CD4-positive, alpha-beta T cell treated with Interleukin-4 for 4 hours (primary cell): Measurements from ENCODE around the gene SCN3A.

Experiments used
- DNase-seq: peaks from one replicate; pipeline ENCODE4 v3.0.0-alpha.2; 2020

Gene SCN3A

GRCh38 chr2:165203689-165204559 lies at the start of gene SCN3A:
Gene SCN3A (minus strand): TSS chr2:165204050. CDS start chr2:165176394, 27,656 bp downstream.
- no peak for DNase-seq

GRCh38 chr2:165253178-165253577 lies 49.3 kb upstream of the SCN3A start:
- no peak for DNase-seq

- DNase-seq: no peak
Observed at GRCh38 chr2:165251366-165251765, 47.5 kb upstream of the SCN3A start.

DNA sequence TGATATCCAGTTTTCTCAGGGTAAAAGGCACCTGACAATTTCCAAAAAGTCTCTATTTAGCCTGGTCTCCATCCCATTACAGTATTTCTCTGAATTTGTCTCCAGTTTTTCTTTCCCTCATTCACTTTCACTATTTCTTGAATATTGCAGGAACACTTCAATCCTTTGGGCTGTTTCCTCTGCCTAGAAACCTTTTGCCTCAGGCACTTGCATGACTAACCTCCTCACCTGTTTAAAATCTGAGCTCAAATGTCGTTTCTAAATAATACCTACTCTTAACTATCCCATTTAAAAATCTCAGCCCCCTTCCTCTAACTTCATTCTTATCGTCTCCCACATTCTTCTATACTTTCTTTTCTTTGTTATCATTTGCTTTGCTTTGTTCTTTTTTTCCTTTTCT lies 44.4 kb upstream of the SCN3A start:
- DNase-seq: no peak

DNA sequence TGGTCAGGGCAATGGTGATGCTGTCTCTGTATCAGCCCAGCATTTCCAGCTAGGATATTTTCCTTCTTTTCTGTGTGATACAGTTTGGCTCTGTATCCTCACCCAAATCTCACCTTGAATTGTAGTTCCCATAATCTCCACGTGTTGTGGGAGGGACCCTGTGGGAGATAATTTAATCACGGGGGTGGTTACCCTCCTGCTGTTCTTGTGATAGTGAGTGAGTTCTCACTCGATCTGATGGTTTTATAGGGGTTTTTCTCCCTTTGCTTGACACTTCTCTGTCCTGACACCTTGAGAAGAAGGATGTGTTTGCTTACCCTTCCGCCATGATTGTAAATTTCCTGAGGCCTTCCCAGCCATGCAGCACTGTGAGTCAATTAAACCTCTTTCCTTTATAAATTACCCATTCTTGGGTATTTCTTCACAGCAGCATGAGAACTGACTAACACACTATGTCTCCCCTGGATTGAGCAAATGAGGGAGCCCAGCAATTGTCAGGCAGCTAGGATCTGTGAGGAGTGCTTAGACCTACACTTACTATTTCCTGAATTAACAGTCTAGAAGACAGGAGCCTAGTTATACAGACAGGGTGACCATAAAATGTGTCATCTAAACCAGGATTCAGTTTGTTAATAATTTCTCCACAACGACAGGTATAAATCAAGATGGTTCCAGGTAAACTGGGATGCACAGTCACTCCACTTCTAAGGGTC lies 41.4 kb upstream of the SCN3A start:
- DNase-seq: no peak

DNA sequence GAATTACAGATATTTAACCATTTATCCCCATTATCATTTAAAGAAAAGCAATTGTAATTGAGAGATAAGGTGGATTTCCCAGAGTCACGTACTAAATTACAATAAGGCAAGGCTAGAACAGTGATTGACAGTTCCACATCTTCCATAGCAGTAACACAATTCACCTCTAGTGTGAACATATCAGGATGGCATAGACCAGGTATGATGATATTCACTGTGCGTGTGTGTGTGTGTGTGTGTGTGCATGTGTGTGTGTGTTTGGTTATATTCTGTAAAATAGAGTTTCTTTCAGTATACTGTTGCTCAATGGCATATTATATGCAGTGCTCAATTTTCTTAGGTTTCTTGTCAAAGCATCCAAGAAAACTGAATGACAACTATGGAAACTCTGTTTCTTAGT lies 37.1 kb upstream of the SCN3A start:
- DNase-seq: no peak

- DNase-seq: no peak
Observed at GRCh38 chr2:165239856-165240515, 36.1 kb upstream of the SCN3A start.

DNA sequence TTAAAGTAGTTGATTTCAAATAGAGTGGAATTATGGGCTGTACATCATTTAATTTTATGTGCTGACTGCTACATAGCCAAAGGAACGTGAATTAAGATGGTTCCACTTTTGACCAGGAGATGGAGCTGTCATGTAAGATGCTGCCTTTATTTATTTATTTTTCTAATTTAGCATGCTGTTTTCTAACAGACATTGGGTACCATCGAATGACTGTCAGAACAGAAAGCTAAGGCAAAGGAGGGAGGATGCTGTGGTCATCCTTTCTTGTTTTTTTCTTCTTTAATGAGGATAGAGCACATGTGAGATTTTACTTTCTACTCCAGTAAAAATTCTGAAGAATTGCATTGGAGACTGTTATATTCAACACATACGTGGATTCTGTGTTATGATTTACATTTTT lies 35.4 kb upstream of the SCN3A start, which contains the start of gene SCN2A:
Gene SCN2A (plus strand): TSS at position 185 of the 400 bp plus-strand sequence. CDS start 56,410 bp downstream, outside the sequence.
- no peak for DNase-seq

DNA sequence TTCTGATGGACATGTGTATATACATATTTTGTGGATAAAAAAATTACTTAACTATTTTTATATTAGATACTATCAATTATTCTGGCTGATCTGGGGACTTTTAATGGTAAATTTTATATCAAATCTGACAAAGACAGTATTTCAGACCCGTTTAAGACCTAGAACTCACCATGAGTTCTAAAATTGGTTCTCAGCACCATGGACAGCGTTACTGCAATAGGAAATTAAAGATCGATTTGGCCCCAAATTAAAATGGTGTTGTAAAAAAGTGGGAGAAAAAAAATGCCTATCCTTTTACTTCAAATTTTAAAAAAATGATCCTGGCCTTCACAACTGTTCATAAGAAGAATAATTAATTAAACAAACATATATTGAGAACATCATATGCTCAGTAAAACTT lies 34.4 kb upstream of the SCN3A start:
- no peak for DNase-seq

DNA sequence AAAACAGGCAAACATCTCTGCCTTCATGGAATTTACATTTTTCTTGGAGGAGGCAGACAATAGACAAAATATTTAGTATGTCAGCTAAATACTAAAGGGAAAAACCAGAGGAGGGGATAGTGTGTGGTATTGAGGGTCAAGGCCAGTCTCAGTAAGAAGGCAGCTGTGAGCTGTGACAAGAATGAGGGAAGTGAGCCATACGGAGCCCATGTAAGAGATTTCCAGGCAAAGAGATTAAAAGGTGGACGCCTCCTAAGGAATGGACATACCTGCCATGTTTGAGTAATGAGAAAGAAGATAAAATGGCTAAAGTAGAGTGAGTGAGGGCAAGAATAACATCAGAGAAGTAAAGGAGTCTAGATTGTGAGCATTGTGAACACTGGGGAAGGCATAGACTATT lies 33.2 kb upstream of the SCN3A start:
- DNase-seq: no peak

GRCh38 chr2:165227571-165227970 lies 23.7 kb upstream of the SCN3A start:
- no peak for DNase-seq

- no peak for DNase-seq
Observed at GRCh38 chr2:165224941-165225340, 21.1 kb upstream of the SCN3A start.

DNA sequence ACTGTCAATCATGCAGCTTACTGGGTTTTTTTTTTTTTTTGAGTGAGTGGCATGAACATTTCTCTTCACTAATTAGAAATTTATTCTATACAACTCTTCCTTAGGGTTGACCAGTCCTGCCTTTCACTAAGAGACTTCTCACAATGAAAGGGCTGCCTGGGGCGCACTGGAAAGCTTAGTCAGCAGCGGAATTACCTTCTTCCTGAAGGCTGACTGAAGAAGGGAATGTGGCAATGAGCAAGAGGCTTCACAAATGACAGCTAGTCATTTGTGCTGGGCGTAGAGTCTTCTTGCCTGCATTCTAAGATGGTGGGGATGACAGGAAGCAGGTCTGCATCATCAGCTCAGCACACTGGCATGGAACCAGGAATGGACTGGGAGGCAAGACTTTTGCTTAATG lies 15.6 kb upstream of the SCN3A start:
- no peak for DNase-seq

DNA sequence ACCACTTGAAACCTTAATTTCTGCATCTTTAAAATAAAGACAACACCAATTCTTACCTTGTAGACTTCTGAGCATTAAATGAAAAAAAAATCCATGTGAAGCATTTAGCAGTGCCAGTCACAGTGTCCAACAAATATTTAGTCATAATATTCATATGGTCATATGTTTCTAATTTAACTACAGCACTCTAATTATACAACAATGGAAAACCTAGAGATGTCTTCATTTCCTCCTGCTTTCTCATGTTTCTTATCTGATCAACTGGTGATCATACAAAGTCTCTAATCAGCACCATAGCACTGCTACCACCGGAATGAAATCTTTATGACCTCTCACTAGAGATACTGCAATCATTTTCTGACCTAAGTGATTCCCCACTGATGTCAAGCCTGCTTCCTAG lies 10.2 kb upstream of the SCN3A start:
- no peak for DNase-seq

- DNase-seq: no peak
Observed at GRCh38 chr2:165208094-165208493, 4.2 kb upstream of the SCN3A start.

DNA sequence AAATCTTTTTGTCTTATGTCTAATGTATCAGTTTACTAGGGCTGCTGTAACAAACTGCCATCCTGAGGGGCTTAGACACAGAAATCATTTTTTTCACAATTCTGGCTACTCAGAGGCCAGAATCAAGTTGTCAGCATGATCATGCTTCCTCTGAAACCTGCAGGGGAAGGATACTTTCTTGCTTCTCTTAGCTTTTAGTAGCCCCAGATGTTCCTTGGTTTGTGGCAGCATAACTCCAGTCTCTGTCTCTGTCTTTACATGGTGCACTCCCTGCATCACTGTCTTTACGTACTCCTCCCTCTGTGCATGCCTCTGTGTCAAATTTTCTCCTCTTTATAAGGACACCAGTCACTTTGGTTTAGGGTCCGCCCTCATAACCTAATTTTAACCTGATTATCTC lies 2.0 kb upstream of the SCN3A start:
- DNase-seq: no peak

DNA sequence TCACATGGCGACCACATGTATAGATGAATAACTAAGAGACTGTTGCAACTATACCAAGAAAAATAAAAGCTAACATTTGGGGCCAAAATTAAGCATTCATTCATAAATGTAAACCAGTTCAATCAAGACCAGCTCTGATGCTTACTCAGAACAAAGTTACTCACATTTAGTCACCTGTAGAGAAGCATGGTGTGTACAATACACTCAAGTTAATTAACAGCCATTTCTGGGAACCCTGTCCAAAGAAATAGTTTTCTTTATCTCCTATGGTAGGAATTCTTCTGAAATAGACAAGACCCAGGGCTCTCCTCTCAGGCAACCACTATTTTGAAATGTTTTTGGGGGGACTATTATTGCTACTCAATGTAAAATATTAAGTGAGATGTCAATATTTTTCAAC lies 1.6 kb downstream of the SCN3A start:
- no peak for DNase-seq

DNA sequence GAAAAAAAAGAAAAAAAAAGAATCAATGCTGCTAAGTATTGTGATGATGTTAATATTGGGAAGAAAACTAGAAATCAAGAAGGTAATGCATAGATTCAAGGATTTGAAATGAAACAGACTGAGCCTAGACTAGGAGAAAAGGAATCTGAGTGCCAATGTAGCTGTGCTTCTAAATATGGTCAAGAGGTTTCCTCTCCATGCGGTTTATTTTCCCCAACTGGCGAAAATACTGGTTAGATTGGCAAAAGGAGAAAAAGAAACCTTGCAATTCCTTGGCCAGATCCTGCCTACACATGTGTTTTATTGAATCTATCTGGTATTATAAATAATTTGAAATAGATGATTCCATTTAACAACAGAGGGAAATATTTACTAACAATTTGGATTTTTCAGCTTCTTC lies 5.7 kb downstream of the SCN3A start:
- DNase-seq: no peak

GRCh38 chr2:165197346-165197745 lies 6.5 kb downstream of the SCN3A start:
- DNase-seq: no peak

GRCh38 chr2:165196411-165196810 lies 7.4 kb downstream of the SCN3A start:
- DNase-seq: no peak

- no peak for DNase-seq
Observed at GRCh38 chr2:165193178-165193777, 10.6 kb downstream of the SCN3A start.

DNA sequence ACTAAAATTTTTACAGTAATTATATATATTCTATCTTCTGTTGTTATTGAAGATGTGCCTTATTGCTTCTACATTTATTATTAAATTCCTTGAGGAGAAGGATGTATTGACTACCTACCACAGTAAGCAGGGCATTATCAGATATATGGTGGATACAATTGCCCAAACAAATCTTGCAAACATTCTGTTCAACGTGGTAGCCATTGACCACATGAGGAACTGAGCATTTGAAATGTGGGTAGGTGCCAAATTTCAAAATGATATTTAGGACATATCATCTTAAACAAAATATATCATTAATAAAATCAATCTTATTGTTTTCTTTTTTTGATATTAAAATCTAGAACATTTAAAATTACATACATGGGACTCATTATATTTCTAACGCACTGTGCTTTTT lies 11.1 kb downstream of the SCN3A start:
- DNase-seq: no peak

DNA sequence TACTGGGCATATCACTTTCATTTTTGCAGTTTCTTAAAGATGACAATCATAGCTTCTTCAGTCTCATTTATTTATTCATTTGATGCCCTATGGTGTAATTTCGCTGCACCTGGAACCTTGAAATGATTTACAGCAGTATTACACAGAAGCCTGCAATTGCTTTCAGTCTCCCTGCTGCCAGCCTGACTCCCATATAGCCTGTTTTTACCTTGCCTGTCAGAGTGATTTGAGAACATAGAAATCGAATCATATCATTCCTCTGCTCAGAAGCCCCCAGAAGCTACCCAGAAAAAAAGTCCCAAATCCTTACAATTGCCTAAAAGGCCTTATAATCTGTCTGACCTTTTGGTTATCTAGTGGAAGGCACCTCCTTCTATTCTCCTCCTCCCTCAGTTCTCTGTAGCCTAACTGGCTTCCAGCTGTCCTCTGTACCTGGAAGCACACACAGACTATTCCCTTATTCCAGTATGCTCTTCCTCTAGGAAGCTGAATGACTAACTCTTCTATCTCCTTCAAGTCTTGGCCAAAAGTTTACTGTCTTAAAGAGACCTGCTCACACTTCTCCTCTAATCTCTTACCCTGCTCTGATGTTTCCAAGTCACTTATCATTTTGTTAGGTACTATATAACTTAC lies 12.6 kb downstream of the SCN3A start:
- no peak for DNase-seq
